HCT116 (cell line): ENCODE measurements around the gene DDX47. TPM values are rescaled to one million over a fixed set of nuclear protein-coding genes. Genes with fewer than 3 reads are reported as not detected.

Experiments used
- ATAC-seq: fragments of 200-7000 bp; cut with Tn5 transposase; 2 replicates; pipeline ENCODE4 v1.9.1; 2020; ENCODE audit warnings: mild to moderate bottlenecking, moderate library complexity
- BruUV-seq: library from RNA; stranded (reverse); fragments of 400-500 nt; replicated peaks from 2 replicates; lab custom pipeline; 2021; lab: Mats Ljungman, UMichigan
- CTCF ChIA-PET: fragments of 300-600 bp; sonication (Branson Sonifier 250); formaldehyde crosslinking; loops from one replicate; lab custom pipeline; 2021; ENCODE audit warnings: antibody characterized with exemption; lab: Charles Lee
- POLR2A ChIA-PET: fragments of 300-600, 350-600 bp; sonication (Branson Sonifier 250); formaldehyde crosslinking; loops from one replicate; lab custom pipeline; 2021; ENCODE audit warnings: antibody characterized with exemption; lab: Charles Lee
- RAD21 ChIA-PET, 2 experiments: fragments of 300-600 bp; sonication (Branson Sonifier 250); formaldehyde crosslinking; loops; one replicate each; lab custom pipeline; 2023; ENCODE audit warnings: low total read pairs in 2 of 2; ENCODE audit not compliant: uncharacterized antibody in 2 of 2, unreplicated experiment in 2 of 2, low non-redundant PET in 1 of 2; lab: Charles Lee
- DNase-seq: peaks from one replicate; pipeline ENCODE4 v3.0.0-alpha.2; 2010; ENCODE audit warnings: low read depth, low spot score
- H2AFZ ChIP-seq: fragments of 200-600 bp; shearing (Covaris generic), sonication (generic); 2 replicates; pipeline ENCODE4 v1.6.1; 2017; ENCODE audit warnings: low read depth, mixed run types, mixed read lengths, antibody characterized with exemption, low read length; ENCODE audit not compliant: poor library complexity, severe bottlenecking
- H3K27ac ChIP-seq: 2 replicates; pipeline ENCODE4 v1.5.1; 2012; ENCODE audit warnings: low read depth, low read length
- H3K27me3 ChIP-seq: fragments of 200-600 bp; sonication (generic); 2 replicates; pipeline ENCODE4 v1.6.1; 2016; ENCODE audit warnings: mixed run types, low read length, mixed read lengths; ENCODE audit not compliant: insufficient read depth
- H3K36me3 ChIP-seq, 2 experiments: fragments of 200-500 bp in 1 of 2; fragments of 200-600 bp in 1 of 2; sonication (Bioruptor generic) in 1 of 2; sonication (generic) in 1 of 2; 2 replicates each; pipeline versions ENCODE4 v1.5.1 to v1.6.1; 2014 to 2016; ENCODE audit warnings: low read length in 2 of 2, inconsistent platforms in 1 of 2, mixed read lengths in 1 of 2, mixed run types in 1 of 2; ENCODE audit not compliant: insufficient read depth in 2 of 2, control insufficient read depth in 1 of 2
- H3K4me1 ChIP-seq, 2 experiments: fragments of 200-600 bp in 1 of 2; sonication (generic) in 1 of 2; 2 replicates each; pipeline versions ENCODE4 v1.5.1 to v1.6.1; 2012 to 2017; ENCODE audit warnings: low read length in 2 of 2, inconsistent platforms in 1 of 2, mild to moderate bottlenecking in 1 of 2, mixed read lengths in 1 of 2, mixed run types in 1 of 2, moderate library complexity in 1 of 2; ENCODE audit not compliant: insufficient read depth in 2 of 2, control insufficient read depth in 1 of 2
- H3K4me2 ChIP-seq: fragments of 200-600 bp; sonication (generic); 2 replicates; pipeline ENCODE4 v1.6.1; 2017; ENCODE audit warnings: mixed run types, low read length, mixed read lengths
- H3K4me3 ChIP-seq, 2 experiments: fragments of 200-600 bp in 1 of 2; sonication (generic) in 1 of 2; replicated peaks in 1 of 2; 2 replicates each; pipeline ENCODE4 v1.5.1; 2011 to 2016; ENCODE audit warnings: low read length in 2 of 2, control low read depth in 1 of 2, low read depth in 1 of 2, mild to moderate bottlenecking in 1 of 2, mixed read lengths in 1 of 2, mixed run types in 1 of 2
- H3K79me2 ChIP-seq: fragments of 200-600 bp; sonication (generic); 2 replicates; pipeline ENCODE4 v1.6.1; 2017; ENCODE audit warnings: mild to moderate bottlenecking, mixed run types, low read length, moderate library complexity, mixed read lengths; ENCODE audit not compliant: insufficient read depth
- H3K9ac ChIP-seq: fragments of 200-600 bp; sonication (generic); 2 replicates; pipeline ENCODE4 v1.6.1; 2016; ENCODE audit warnings: low read length, mixed read lengths
- H3K9me2 ChIP-seq: fragments of 200-600 bp; sonication (generic), shearing (Covaris generic); 2 replicates; pipeline ENCODE4 v1.6.1; 2017; ENCODE audit warnings: mixed run types, mild to moderate bottlenecking, moderate library complexity; ENCODE audit not compliant: insufficient read depth
- H3K9me3 ChIP-seq, 2 experiments: fragments of 200-500 bp in 1 of 2; fragments of 200-600 bp in 1 of 2; sonication (Bioruptor generic) in 1 of 2; sonication (generic) in 1 of 2; 2 replicates each; pipeline ENCODE4 v1.6.1; 2014 to 2017; ENCODE audit warnings: low read length in 2 of 2, mixed read lengths in 2 of 2, inconsistent platforms in 1 of 2, low read depth in 1 of 2, mild to moderate bottlenecking in 1 of 2, mixed run types in 1 of 2, moderate library complexity in 1 of 2; ENCODE audit not compliant: control insufficient read depth in 1 of 2, insufficient read depth in 1 of 2
- H4K20me1 ChIP-seq: fragments of 200-600 bp; sonication (generic), shearing (Covaris generic); 2 replicates; pipeline ENCODE4 v1.6.1; 2017; ENCODE audit warnings: mixed run types, mild to moderate bottlenecking, moderate library complexity; ENCODE audit not compliant: insufficient read depth
- CBX3 ChIP-seq: IDR thresholded peaks from 2 replicates; pipeline ENCODE4 v1.6.1; 2012; ENCODE audit warnings: low read depth
- CEBPB ChIP-seq: IDR thresholded peaks from 2 replicates; pipeline ENCODE4 v1.6.1; 2012; ENCODE audit warnings: low read depth
- EGR1 ChIP-seq: IDR thresholded peaks from 2 replicates; pipeline ENCODE4 v1.6.1; 2012; ENCODE audit warnings: low read depth
- EZH2phosphoT487 ChIP-seq: fragments of 200-600 bp; IDR thresholded peaks from 2 replicates; pipeline ENCODE4 v1.6.1; 2018; ENCODE audit warnings: antibody characterized with exemption, borderline replicate concordance
- POLR2AphosphoS5 ChIP-seq: IDR thresholded peaks from 2 replicates; pipeline ENCODE4 v1.6.1; 2011; ENCODE audit warnings: mild to moderate bottlenecking, low read depth, low read length, moderate library complexity
- SP1 ChIP-seq: IDR thresholded peaks from 2 replicates; pipeline ENCODE4 v1.6.1; 2012; ENCODE audit warnings: low read depth
- TCF7L2 ChIP-seq: IDR thresholded peaks from 2 replicates; pipeline ENCODE4 v1.7.0; 2011; ENCODE audit warnings: borderline replicate concordance, inconsistent platforms; ENCODE audit not compliant: insufficient read depth, insufficient read length; ENCODE audit errors: extremely low read depth
- YY1 ChIP-seq: IDR thresholded peaks from 2 replicates; pipeline ENCODE4 v1.6.1; 2011; ENCODE audit warnings: low read length, low read depth, moderate library complexity, mild to moderate bottlenecking; ENCODE audit not compliant: insufficient replicate concordance; ENCODE audit errors: extremely low read depth
- ZFX ChIP-seq: fragments of 450-650 bp; IDR thresholded peaks from 2 replicates; pipeline ENCODE4 v1.6.1; 2017
- ZNF274 ChIP-seq: fragments of 200-500 bp; sonication (Bioruptor generic); IDR thresholded peaks from 2 replicates; pipeline ENCODE4 v1.6.1; 2014; ENCODE audit warnings: mild to moderate bottlenecking, low read depth, low read length, inconsistent platforms
- intact Hi-C: fragments of 100-400 bp; cut with micrococcal nuclease; formaldehyde crosslinking; loops from 2 replicates; pipeline ENCODE4 v1.10.0; 2022
- total RNA-seq: library from RNA; stranded (reverse); gene quantifications from one replicate; pipeline ENCODE4 v1.2.1, GENCODE V29; 2021; ENCODE audit not compliant: unreplicated experiment
- TF ChIP-seq, protein P1 (sequence below): IDR thresholded peaks from 2 replicates; pipeline ENCODE4 v1.6.1; 2011; ENCODE audit warnings: mild to moderate bottlenecking, low read length, moderate library complexity; ENCODE audit not compliant: insufficient replicate concordance; ENCODE audit errors: extremely low read depth
- TF ChIP-seq, protein P2 (sequence below): IDR thresholded peaks from 2 replicates; pipeline ENCODE4 v1.6.1; 2012
- TF ChIP-seq, protein P3 (sequence below): IDR thresholded peaks from 2 replicates; pipeline ENCODE4 v1.6.1; 2012

The DDX47 gene
- total RNA-seq, 1 experiment from 2014 or later, result 103 TPM

DNA sequence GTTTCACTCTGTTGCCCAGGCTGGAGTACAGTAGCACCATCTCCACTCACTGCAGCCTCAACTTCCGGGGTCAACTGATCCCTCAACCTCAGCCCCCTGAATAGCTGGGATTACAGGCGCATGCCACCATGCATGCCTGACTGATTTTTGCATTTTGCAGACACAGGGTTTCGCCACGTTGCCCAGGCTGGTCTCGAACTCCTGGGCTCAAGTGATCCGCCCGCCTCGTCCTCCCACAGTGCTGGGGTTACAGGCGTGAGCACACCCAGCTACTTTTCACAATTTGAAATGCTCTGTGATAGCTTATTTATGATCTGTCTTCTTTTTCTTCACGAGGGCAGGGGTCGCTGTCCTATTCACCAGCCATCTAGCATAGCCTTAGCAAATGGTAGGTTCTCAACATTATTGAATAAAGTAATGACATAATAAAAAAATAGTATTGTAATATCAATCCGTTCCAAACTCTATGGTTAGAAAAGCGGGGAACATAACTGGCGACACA lies 477 bp upstream of the DDX47 start:
- ChIA-PET POLR2A (interaction anchor here (0.8 to 2.2 kb wide), 4 partner anchors 9 to 86 kb away, joined by 3 to 9 read pairs (median 4); no protein-coding TSS in a partner anchor), RAD21 (interaction anchor here (0.8 to 1.7 kb wide), 4 partner anchors 24 to 170 kb away, joined by 3 to 4 read pairs (median 4); partner anchors contain the start of gene GPRC5A (in 1 of the 2))
- peak overlapping the region; percentile 20; the same call in 1 of the 2 replicates for H3K27ac ChIP-seq

More for the DNA sequence above, 477 bp upstream of the DDX47 start:
- peaks cover 12 to 54% of the 10 kb centered on the region in 2 experiments; a peak in 3 of 4 replicates for H3K4me1 ChIP-seq
- no peaks in the 10 kb centered on the region for H3K9me2 ChIP-seq
- peaks cover 12 to 32% of the 10 kb centered on the region in 2 experiments for H3K36me3 ChIP-seq
- H2AFZ ChIP-seq, result peak overlapping the region; percentile 71
- peak; percentile 42 for ATAC-seq
- peak overlapping the region; percentile 98; the same call in 1 of the 2 replicates for H3K9ac ChIP-seq
- DNase-seq, result no peak
- CTCF ChIA-PET, result interaction anchor here (0.7 to 2.1 kb wide), 11 partner anchors 9 to 232 kb away, joined by 3 to 12 read pairs (median 3); no protein-coding TSS in a partner anchor
- TF ChIP-seq CBX3 (no peak), ZFX (no peak), ZNF274 (no peak), TCF7L2 (no peak), EZH2phosphoT487 (no peak), CEBPB (no peak), YY1 (no peak), EGR1 (no peak), SP1 (no peak), POLR2AphosphoS5 (no peak)
- TF ChIP-seq, protein P1, sequence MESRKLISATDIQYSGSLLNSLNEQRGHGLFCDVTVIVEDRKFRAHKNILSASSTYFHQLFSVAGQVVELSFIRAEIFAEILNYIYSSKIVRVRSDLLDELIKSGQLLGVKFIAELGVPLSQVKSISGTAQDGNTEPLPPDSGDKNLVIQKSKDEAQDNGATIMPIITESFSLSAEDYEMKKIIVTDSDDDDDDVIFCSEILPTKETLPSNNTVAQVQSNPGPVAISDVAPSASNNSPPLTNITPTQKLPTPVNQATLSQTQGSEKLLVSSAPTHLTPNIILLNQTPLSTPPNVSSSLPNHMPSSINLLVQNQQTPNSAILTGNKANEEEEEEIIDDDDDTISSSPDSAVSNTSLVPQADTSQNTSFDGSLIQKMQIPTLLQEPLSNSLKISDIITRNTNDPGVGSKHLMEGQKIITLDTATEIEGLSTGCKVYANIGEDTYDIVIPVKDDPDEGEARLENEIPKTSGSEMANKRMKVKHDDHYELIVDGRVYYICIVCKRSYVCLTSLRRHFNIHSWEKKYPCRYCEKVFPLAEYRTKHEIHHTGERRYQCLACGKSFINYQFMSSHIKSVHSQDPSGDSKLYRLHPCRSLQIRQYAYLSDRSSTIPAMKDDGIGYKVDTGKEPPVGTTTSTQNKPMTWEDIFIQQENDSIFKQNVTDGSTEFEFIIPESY, result no peak
- TF ChIP-seq, protein P2, sequence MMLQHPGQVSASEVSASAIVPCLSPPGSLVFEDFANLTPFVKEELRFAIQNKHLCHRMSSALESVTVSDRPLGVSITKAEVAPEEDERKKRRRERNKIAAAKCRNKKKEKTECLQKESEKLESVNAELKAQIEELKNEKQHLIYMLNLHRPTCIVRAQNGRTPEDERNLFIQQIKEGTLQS, result no peak
- TF ChIP-seq, protein P3, sequence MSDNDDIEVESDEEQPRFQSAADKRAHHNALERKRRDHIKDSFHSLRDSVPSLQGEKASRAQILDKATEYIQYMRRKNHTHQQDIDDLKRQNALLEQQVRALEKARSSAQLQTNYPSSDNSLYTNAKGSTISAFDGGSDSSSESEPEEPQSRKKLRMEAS, result no peak
- H3K4me2 ChIP-seq, result peak overlapping the region; percentile 92
- peak overlapping the region; percentile 91 to 95 for H3K4me3 ChIP-seq
- intact Hi-C loops, result loop anchor here (2.0 to 10.0 kb wide), 3 partner anchors 78 to 282 kb away; partner anchors contain the start of gene GPRC5A
- BruUV-seq, result no TSS peak
- H4K20me1 ChIP-seq, result no peaks in the 10 kb centered on the region
- H3K27me3 ChIP-seq, result no peaks in the 10 kb centered on the region
- H3K9me3 ChIP-seq, result no peaks in the 10 kb centered on the region
- H3K79me2 ChIP-seq, result peaks cover 46% of the 10 kb centered on the region
